Suppressor macrophage (primary cell): ENCODE data around the gene OR9I1.

ENCODE experiments used
- DNase-seq, 4 experiments: peaks; one replicate each; pipeline ENCODE4 v3.0.0-alpha.2; 2020 to 2022
- total RNA-seq, 17 experiments: gene quantifications; one replicate each; lab custom pipeline; 2026; ENCODE audit warnings: mixed read lengths in 6 of 17, inconsistent platforms in 3 of 17; lab: John Stamatoyannopoulos, UW

Gene OR9I1, protein sequence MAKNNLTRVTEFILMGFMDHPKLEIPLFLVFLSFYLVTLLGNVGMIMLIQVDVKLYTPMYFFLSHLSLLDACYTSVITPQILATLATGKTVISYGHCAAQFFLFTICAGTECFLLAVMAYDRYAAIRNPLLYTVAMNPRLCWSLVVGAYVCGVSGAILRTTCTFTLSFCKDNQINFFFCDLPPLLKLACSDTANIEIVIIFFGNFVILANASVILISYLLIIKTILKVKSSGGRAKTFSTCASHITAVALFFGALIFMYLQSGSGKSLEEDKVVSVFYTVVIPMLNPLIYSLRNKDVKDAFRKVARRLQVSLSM
- total RNA-seq = 0 to 0.99 (median 0) reads per million in 17 experiments

DNA sequence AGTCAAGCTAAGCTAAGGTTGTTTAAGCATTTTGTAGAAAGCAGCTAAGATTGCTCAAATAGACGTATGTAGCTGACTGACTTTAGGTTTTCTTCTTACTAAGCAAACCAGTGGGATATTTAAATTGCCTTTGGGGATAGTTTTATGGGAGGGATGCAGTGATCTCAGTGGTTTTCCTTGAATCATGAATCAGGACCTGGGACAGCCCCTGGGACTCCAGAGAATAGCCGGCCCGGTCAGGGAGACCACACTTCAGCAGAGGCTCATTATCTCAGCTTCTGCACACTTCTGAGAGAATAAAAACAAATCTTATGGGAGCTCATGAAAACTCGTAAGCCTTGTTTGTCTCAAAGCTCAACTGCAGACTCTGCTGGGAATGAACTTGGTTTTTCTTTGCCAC, at the start of gene OR9I1:
TSS of gene OR9I1 (minus strand) at position 62 of the 400 bp plus-strand sequence. CDS start 6,086 bp downstream, outside the sequence.
- DNase-seq = no peak

DNA sequence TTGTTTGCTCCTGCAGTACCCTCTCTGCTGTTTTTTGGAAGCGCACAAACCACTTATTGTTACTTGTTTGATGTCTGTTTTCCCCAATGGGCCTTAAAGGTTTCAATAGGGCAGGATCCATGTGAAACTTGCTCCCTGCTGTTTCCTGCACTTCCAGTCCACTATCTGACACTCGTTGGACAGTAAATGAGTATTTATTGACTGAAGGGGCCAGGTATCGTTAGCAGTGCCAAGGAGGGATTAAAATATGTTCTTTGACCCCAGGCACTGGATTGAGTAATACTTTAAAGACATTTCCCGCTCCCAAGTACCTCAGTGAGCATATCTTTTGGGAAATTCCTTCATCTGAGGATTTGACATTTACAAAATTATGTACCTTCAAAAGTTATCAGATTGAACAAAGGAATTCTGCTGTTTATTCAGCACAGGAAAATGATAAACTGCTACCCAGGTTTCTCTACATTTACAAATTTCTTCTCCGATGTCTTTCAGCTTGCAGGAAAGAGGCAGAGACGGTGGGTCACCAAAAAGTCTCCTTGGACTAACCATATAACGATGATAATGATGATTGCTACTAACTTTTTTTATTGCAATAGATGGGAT, 40.3 kb upstream of the OR9I1 start:
- DNase-seq = no peak

DNA sequence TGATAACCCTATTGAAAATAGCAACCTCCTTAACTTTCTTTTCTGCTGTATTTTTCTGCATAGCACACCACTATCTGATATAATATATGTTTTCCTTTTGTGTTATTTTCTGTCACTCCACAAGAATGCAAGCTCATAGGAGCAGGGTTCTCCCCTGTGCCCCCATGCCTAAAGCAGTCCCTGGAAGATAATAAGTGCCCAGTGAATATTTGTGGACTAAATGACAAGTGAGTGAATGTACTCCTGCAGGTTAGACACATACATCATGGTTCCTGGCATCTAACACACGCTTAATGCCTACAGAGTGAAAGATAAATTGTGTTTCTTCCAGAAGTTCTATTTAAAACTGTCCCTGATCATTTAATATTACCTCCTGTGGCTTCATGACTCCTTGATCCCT, 39.7 kb upstream of the OR9I1 start:
- no peak for DNase-seq

DNA sequence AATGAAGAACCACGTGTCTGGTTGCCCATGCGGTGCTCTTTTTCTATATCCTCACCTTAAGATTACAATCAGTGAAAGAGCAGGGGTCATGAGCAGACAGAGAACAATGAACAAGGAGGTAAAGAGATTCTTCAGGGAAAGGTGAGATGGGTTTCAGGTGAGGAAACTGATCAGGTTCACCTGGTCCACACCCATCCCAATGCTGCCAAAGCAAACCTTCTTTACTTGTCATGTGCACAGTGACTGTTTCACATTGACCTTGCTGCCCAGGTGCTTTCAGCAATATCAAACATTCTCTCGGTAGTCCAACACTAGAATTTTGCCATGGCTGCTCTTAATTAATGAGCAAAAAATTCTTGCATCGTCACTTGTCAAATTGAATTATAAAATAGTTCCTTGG, 39.1 kb upstream of the OR9I1 start:
- no peak for DNase-seq

DNA sequence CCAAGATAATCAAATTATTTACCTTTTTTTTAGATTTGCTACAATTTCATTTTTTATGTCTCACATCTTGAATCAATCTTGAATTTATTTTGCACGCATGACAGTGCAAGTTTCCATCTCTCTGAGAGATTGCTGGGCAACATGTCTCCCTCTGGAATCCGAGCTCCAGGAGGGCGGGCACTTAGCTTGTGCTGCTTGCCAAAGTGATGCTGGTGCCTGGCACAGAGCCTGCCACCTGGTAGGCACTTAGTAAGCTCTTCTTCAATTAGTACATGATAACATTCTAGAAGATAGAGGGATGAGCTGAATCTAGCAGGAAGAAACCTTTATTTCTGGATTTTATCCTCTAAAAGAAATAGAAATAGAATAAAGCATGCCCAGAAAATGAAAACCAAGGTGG, 27.5 kb upstream of the OR9I1 start:
- no peak for DNase-seq

DNA sequence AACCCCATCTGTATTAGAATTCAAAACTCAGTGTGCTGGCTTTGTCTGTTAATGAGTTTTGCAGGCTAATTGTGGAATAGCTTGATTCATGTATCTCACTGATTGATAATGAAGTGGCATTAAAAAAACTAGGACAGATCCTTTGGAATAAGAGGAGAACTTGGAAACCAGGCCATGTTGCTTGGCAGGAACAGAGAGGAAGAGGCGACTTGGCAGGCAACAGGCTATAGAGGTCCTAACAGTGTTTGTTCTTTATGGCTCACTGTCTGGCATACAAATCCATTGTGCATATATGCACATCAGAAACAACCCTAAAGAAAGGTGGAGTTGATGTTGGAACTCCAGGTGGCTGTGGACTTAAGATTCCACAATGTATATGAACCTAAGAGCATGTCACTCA, 17.4 kb upstream of the OR9I1 start:
- no peak for DNase-seq

DNA sequence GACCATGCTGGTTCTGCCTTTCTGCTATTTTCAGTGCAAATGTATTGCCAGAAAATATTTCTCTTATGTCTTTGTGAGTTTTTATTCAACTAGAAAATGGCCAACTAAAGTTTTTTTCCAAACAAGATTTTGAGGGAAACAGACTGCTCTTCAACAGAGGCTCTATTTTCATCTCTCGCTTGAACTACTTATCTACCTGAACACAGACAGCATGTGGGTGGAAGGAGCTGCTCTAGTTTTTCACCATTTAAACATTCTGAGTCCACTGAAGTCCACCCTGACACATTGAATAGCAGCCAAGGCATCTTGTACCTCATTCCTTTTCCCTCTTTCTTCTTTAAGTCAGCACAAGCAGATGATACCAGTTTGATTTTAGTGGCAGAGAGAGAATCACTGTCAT, 9.8 kb upstream of the OR9I1 start:
- DNase-seq = no peak

DNA sequence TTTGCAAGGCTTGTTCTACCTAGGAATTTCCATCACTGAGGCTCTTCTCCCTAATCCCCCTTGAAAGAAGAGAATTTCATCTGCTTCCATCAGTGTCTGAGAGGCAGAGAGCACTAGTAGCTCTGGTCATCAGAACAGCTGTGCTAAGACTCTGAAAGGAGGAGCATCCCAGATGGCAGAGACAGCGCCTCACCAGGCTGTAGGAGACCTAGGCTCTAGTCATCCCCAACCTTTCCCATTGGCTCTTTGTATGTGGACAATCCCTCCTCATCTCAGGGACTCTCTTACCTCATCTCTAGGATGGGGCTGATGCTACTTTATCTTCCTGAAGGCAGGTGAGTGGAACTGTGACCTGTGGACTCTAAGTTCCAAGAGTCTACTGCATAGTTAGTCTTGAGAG, 8.8 kb upstream of the OR9I1 start:
- no peak for DNase-seq

DNA sequence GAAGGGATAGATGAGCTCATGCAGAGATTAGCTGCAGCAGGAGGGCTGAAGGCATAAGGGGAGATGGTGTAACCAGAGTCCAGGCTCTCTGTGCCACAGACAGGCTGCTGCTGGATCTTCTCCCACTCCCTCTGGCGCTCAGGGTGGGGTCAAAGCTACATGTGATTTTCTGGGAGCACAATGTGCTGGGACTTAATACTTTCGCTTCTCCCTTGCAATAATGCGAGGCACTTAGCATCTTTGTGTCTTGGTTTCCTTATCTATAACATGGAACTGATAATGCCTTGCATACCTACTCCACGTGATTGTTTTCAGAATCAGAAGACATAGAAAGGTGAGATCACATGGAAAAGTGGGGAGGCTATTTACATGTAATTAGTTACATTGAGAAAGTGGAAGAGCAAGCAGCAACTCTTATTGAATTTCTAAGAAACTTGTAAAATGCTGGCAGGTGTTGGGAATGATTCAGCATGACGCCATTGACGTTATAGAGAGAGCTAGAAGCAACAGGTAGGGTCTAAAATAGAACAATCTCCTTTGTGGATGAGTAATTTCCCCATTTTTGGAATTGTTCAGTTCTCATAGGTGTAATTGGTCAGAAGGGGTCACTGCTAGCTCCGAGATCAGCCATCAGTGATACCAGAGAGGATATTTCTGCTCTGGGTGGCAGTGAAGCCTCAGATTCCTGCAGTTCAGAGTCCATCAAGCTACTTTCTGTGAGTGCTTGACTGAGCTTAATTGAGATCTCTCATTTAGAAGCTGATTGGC, 8.2 kb upstream of the OR9I1 start:
- DNase-seq = no peak

DNA sequence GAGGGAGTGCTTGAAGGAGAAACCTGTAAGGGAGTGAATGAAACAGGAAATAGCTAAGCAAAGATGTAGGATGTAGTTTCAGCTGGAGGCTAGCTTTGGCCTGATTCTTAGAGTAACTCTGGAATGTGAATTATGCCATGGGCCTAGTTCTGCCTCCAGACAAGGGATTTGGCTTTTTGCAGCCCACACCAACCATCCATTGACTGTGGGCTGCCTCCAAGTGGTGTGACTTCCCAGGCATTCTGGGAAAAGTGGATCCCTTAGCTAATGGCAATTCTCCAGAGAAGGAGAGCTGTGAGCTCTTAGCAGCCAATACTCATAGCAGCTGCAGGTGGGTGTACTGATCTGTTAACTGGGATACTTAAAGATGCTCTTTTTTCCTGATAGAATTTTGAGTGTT, 2.0 kb upstream of the OR9I1 start:
- no peak for DNase-seq

DNA sequence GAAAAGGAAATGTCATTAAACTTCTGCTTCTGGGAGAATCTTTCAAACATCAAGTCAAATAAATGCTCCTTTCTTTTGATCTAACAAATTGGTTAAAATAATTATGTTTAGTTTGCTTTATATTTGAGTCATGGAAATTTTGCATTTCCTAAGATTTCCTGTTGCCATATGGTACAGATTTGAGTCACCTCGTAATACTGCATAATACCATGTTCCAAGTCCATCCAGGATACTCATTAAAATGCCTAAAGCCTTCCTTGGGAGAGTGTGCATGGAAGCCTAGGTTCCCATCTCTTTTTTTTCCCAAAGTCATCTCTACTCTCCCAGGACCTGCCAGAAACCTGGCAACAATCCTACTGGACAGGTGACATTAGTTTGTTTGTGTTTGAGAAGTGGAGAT, 4.2 kb downstream of the OR9I1 start:
- no peak for DNase-seq

DNA sequence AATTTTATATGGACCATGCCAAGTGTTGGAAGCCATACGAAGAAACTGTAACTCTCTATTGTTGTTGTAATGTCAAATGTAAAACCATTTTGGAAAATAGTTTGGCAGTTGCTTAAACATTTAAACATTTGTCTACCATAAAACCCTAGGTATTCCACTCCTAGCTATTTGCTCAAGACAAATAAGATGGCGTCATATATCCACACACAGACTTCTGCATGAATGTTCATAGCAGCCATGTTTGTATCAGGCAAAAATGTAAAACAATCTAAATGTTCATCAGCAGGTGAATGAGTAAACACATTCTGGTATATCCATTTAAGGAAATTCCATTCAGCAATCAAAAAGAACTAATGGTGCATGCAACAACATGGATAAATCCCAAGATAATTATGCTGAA, 27.9 kb downstream of the OR9I1 start:
- no peak for DNase-seq

DNA sequence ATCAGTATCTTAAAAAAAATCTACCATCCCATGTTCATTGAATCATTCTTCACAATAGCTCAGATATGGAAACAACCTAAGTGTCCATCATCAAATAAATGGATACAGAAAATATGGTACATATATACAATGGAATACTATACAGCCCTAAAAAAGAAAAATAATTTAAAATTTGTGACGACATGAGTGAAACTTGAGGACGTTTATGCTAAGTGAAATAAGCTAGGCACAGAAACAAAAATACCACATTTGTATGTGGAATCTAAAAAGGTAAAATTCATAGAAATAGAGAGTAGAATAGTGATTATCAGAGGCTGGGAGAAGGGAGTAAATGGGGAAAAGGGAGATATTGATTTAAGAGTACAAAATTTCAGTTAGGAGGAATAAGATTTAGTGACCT, 38.8 kb downstream of the OR9I1 start:
- DNase-seq = no peak

DNA sequence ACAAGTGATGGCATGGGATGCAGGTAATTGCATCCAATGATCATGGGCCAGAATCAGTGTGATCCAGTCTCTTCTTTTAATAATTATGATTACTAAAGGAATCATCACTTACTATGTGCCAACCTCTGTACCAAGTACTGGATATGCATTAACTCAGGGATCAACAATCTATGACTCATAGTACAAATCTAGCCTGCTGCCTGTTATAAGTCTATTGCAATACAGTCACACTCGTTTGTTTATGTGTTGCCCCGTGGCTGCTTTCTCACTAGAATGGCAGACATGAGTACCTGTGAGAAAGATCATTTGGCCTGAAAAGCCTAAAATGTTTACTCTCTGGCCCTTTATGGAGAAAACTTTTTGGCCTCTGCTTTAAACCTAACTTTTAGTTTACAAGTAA, 49.5 kb downstream of the OR9I1 start:
- no peak for DNase-seq

DNA sequence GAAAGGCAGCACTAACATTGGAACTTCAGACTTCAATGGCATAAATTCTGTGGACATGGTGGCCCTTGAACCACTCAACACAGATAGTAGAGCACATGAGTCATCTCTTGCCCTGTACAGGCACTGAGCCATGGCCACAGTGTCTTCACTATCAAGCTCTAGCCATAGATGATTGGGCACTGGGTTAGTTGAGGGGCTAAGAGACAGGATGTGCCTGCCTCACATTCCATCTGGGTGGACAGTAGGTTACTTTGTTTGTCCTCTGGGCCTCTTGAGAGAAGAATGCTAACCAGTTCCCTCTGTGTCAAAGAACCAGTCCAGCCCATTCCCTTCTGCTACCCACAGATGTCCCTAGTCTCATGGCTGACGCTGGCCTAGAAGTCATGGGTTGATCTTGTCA, 54.7 kb downstream of the OR9I1 start:
- no peak for DNase-seq

DNA sequence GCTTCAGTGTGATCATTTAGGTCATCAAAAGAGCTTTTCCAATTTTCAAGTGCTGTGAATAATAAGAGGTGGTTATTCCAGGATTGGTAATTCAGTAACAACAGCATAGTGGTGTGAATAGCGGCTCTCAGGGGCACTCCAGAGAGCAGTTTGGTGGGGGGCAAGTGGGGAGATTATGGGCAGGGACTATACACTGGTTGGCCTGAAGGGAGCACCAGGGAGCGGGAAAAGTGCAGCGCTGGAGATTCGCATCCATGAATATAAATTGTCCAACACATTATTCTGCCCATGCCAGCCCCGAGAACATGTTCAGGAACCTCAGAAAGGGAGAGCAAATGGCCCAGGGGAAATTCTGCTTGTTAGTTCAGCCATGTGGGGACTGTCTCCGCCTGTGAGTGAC, 56.7 kb downstream of the OR9I1 start:
- DNase-seq = no peak

DNA sequence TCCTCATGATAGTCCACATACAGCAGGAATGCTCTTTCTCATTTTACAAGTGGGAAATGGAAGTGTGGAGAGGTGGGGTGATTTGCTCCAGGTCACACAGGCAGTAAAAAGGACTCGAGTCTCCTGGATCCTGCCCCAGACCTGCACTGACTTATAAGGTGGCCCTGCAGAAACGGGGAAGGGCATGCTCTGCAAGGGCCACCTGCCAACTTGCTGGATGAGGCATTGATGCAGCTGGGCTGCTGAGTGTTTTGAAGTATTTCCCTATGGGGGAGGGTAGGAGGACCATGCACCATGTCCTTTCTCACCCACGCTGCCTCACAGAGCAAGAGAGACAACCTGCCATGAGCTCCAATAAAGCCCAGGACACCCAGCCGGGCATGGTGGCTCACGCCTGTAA, 57.6 kb downstream of the OR9I1 start:
- no peak for DNase-seq
